Measurements from ENCODE around the gene SYNGR4. TPM values are rescaled to one million over a fixed set of nuclear protein-coding genes. Genes with fewer than 3 reads are reported as not detected.
"Not testable (repeated sequence)": the region's sequence is repeated elsewhere in the genome, so short reads cannot be mapped to it uniquely, and the experiment has no call there.

The SYNGR4 gene
- polyA plus RNA-seq, 10 donors = 0.33 to 0.34 TPM; not detected in 8

- DNase-seq = no peak
These were observed 7.2 kb downstream of the SYNGR4 start for GRCh38 chr19:48371367-48371766.

DNA sequence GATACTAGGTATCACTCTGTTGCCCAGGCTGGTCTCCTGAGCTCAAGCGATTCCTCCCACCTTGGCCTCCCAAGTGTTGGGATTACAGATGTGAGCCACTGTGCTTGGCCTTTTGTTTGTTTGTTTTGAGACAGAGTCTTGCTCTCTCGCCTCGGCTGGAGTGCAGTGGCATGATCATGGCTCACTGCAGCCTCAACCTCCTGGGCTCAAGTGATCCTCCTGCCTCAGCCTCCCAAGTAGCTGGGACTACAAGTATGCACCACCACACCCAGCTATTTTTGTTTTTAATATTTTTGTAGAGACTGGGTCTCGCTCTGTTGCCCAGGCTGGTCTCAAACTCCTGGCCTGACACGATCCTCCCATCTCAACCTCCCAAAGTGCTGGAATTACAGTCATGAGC lies 7.6 kb downstream of the SYNGR4 start:
- DNase-seq = not testable (repeated sequence)

- no peak for DNase-seq
These were observed 8.7 kb downstream of the SYNGR4 start for GRCh38 chr19:48372904-48373303.

DNA sequence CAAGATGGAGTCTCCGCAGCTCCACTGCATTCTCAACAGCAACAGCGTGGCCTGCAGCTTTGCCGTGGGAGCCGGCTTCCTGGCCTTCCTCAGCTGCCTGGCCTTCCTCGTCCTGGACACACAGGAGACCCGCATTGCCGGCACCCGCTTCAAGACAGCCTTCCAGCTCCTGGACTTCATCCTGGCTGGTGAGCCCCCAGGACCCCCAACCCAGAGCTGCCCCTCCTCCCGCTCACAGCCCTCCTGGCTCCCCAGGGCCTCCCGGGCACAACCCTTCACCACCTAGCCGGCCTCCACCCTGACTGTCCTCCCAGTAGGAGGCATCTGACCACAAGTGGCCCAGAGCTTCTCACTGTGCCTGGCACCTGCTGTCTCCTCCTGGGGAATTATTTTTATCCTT lies 9.4 kb downstream of the SYNGR4 start:
- no peak for DNase-seq

GRCh38 chr19:48378194-48378570 lies 14.0 kb downstream of the SYNGR4 start:
- DNase-seq = no peak

- no peak for DNase-seq
These were observed 14.9 kb downstream of the SYNGR4 start for GRCh38 chr19:48379058-48379457.

DNA sequence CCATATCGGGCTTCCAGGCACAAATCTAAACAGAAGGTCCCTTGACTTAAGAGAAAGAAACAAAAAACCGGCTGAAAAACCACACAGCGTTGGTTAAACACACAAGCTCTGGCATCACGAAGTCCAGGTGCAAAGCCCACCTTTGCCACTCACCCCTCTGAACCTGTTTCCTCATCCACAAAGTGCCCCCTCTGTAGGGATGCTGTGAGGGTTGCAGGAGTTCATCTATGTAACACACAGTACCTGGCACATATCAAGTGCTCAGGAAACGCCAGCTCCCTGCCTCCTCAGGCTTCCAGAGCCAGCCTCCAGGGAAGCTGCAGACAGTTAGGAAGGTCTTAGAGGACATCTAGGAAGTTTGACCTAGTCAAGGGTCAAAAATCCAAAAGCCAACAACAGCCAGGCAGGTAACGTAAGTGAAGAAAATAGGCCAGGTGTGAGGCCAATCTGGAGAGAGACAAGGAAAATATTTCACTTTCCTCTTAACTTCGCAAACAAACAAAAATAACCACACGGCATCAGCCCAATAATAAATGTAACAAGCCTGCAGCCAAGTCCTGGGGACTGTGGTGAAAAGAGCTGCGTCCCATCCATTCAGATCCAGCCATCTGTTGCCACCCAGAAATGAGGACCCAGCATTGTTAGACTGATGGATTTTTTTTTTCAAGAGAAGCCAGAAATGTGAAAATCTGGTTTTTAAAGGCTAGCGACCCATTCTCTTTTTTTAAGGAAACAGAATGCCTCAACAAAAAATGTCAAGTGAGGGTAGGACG lies 17.2 kb downstream of the SYNGR4 start:
- no peak for DNase-seq

- no peak for DNase-seq
These were observed 18.1 kb downstream of the SYNGR4 start for GRCh38 chr19:48382286-48382685.

- no peak for DNase-seq
These were observed 21.4 kb downstream of the SYNGR4 start for GRCh38 chr19:48385461-48386087.

DNA sequence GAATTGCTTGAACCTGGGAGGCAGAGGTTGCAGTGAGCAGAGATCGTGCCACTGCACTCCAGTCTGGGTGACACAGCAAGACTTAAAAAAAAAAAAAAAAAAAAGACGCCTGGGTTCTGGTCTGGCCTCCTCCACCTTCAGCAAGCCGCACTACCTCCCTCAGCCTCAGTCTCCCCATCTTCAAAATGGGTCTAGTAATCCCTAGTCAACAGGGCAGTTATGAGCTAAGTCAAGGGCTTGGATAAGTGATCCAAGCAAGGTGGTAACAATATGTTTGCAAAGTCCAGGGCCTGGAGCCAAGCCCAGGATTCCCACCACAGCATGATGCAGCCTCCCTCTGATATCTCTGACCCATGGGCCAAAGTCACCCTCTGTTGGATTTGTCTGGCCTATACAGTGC lies 22.8 kb downstream of the SYNGR4 start:
- no peak for DNase-seq

GRCh38 chr19:48390188-48391099 lies 26.3 kb downstream of the SYNGR4 start:
- peak in 2 of 3 donors; percentile 75 to 91 for DNase-seq

DNA sequence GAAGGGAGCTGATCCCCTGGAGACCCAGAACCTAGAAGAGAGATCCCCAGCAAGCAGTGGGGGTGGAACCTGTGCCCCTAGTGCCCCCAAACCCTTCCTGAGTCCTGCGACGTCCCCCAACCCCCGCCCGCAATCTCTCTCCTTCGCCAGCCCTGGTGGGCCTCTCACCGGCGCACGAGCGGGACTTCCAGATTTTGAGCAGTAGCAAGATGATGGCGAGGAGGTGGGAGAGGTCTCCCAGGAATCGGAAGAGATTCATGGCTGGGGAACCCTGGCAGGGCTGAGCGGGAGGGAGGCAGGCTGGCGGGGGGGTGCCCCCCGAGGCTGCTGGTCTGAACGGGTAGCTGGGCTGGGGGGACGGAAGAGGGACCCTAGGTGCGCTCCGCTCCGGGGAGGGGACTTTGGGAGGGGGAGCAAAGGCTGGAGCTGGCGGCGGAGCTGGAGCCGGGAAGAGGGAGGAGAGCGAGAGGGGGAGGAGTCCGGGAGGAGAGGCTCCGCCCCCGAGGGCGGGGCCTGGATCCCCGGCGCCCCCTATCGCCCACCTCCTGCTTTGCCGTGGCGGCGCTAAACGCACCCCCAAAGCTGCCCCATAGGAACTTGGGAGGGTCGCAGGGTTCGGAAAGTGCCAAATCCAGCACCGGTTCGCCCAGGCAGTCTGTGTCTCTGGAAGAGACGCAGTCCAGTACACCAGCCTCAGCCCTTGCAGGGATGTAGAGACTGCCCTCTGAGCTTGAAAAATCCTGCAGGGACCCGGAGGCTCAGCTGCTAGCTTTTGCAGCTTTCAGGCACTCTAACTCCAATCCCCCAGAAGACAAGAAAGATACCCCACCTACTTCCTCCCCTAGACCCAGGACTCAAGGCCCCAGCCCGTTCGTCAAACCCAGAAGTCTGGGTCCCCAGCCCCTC lies 27.2 kb downstream of the SYNGR4 start, which contains the start of gene KDELR1:
TSS of gene KDELR1 (minus strand) at position 452 of the 906 bp plus-strand sequence. CDS start at position 259, 193 bp downstream.
- DNase-seq = peak; percentile 78 to 94 (median 90)

DNA sequence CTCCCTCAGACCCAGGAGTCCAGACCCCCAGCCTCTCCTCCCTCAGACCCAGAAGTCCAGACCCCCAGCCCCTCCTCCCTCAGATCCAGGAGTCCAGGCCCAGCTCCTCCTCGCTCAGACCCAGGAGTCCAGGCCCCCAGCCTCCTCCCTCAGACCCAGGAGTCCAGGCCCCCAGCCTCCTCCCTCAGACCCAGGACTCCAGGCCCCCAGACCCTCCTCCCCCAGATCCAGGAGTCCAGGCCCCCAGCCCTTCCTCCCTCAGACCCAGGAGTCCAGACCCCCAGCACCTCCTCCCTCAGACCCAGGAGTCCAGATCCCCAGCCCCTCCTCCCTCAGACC lies 27.8 kb downstream of the SYNGR4 start:
- DNase-seq = not testable (repeated sequence)

DNA sequence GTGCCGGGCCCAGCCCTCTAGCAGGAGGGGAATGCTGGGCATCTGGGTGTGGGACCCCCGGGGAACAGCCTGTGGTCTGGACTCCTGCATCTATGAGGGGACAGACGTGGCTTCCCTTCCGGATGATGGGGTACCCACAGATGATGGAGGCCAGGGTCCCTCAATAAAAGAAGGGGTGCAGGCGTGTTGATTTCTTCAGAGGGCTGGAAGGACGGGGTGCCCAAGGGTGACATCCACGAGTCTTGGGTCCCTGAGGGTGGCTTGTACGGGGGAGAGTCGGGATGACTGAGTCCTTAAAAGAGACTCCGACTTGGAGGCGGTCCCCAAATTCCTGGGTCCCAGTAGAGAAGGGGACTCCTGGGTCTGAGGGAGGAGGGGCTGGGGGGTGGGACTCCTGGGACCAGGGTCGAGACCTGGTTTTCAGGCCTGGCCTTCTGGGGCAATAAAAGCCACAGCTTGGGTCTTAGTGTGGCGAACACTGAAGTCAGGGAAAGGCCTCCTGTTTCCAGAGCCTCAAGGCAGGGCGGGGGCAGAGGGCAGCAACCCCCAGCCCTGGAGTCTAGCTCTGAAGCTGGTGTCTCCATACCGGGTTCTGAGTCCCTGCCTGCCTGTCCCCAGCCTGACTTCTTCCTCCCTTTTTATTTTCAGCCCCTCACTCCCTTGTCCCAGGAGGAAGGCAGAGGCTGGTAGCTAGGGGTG lies 28.8 kb downstream of the SYNGR4 start:
- no peak for DNase-seq

DNA sequence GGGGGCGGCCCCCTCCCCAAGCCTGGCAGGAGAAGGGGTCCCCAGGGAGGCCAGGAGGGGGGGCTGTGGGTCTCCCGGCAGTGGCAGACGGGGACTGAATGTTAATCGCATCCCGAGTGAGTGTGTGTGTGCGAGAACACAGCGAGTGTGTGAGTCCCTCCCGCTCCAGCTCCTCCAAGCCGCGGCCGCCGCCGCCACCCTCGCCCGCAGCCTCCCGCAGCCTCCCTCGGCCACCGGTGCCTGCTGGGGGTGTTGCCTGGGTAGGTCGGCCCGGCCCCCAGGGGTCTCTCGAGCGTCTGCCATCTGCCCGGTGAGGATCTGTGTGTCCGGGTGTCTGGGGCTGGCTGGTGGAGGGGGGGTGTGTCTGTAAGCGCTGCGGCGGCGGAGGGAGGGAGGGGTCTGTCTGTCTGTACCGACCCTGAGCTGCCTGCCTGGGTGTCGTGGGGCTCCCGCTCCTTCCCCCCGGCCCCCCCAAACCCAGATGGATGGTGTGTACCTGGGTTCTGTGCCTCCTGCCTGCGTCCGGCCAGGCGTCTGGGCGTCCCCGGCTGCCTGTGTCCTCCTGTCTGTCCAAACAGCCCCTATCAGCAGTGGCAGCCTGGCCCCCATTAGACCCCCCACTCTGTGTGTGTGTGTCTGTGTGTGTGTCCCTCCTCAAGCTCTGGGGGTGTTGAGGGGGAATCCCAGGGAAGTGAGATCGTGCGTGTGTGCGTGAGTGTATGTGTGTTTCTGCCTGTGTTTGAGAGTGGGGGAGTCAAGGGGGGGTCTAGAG lies 29.6 kb downstream of the SYNGR4 start, which contains the start of gene GRIN2D:
TSS of gene GRIN2D (plus strand) at position 110 of the 772 bp plus-strand sequence. CDS start 4,725 bp downstream, outside the sequence.
- peak in 1 of 3 donors; percentile 67 for DNase-seq

GRCh38 chr19:48394331-48395169 lies 30.4 kb downstream of the SYNGR4 start:
- no peak for DNase-seq

DNA sequence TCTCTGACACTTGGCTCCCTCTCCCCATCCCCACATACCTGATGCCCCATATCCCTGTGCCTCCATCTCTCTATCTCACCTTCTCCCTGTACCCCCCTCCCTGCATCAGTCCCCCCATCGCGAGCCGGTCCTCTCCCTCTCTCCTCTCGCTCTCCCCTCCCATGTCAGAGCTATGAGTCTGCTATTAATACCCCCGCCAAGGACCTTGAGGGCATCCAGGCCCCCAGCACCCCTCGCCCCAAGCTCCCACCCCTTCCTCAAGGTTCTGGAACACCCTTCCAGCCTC lies 30.9 kb downstream of the SYNGR4 start:
- no peak for DNase-seq

DNA sequence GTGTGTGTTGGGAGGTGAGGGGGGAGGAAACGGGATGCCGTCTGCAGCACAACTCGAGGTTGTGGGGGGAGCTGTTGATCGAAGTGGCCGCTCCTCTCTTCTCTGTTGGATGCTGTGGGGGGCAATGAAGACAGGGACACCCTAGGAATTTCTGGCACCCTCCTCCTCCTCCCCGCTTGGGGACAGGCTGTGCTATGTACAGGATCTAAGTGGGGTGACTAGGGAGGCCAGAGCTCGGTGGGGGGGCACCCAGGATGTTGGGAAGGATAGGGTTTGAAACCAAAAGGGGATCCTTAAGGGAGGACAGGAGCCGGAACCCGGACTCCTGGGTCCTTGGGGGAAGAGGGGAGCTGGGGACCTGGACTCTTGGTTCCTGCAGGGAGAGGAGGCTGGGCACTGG lies 31.3 kb downstream of the SYNGR4 start:
- no peak for DNase-seq
